Endothelial cell of hepatic sinusoid (primary cell): ENCODE results near the gene ZFP3.
"Not testable (repeated sequence)": the region's sequence is repeated elsewhere in the genome, so short reads cannot be mapped to it uniquely, and the experiment has no call there.

Experiments
- in situ Hi-C: cut with HindIII; loops from 2 replicates; pipeline ENCODE4 v1.10.0; 2017; ENCODE audit warnings: low sequenced_read_pairs

ZFP3 gene

GRCh38 chr17:5136580-5137412, 58.5 kb downstream of the ZFP3 start:
- in situ Hi-C loops = not testable (repeated sequence)

- in situ Hi-C loops = not testable (repeated sequence)
Measured at GRCh38 chr17:5137511-5138197, 59.4 kb downstream of the ZFP3 start.

DNA sequence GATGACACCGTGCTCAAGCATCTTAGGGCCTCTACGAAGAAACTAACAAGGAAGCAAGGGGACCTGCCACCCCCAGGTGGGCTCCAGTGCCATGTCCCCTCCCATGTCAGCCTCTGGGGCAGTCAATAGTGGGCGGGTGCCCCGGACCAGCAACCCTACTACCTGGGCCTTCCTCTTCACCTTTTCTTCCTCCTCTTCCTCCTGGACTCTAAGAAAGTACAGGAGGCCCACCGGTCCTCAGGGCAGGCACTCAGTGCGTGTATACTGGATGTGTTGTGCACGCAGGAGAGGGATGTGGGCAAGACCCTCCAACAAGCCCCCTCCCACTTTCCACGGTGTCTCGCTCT, 59.9 kb downstream of the ZFP3 start:
- in situ Hi-C loops = not testable (repeated sequence)

DNA sequence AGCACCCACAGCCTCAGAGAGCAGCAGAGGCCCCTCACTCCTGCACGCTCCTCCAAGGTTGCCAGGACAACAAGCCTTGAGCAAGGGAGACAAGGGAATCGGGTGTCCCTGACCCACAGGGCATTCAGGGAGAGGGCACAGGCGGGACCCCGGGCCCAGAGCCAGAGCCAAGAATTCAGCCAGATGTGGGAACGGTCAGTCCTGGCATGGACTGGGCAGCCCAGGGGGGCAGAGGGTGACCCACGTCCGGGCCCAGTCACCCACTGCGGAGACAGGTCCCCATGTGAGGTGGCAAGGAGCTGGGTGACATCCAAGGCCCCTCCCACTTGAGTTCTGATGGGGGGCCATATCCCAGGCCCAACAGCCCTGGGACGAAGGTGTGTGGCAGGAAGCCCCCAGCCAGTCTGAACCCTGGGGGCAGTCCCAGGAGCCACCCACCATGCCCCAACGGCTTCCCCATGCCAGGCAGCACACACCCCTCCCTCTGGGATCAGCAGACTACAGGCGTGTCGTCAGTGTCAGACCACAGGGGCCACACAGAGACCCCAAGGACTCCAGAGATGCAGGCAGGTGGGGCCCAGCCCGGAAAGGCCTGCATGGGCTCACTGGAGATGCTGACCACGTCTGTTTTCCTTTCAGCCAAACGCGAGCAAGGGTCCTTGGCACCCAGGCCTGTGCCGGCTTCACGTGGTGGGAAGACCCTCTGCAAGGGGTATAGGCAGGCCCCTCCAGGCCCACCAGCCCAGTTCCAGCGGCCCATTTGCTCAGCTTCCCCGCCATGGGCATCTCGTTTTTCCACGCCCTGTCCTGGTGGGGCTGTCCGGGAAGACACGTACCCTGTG, 60.6 kb downstream of the ZFP3 start:
- in situ Hi-C loops = no loop called here

DNA sequence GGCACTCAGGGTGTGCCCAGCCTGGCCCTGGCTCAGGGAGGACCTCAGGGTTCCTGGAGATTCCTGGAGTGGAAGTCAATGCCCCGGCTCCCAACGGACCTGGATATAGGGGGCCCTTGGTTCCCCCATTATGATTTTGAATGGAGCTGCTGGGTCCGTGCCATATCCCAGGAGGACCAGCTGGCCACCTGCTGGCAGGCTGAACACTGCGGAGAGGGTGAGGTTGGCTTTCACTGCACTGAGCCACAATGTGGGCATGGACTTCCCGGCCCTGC, 61.1 kb downstream of the ZFP3 start:
- in situ Hi-C loops = no loop called here

- in situ Hi-C loops = not testable (repeated sequence)
Measured at GRCh38 chr17:5142877-5143276, 64.6 kb downstream of the ZFP3 start.
